H9 (cell line): ENCODE results near the gene MRPL27. TPM values are rescaled to one million over a fixed set of nuclear protein-coding genes. Genes with fewer than 3 reads are reported as not detected.

Experiments
- DNase-seq: peaks from one replicate; pipeline ENCODE4 v3.0.0-alpha.2; 2017
- H2AFZ ChIP-seq: one replicate; pipeline ENCODE4 v1.6.1; 2013; ENCODE audit warnings: mild to moderate bottlenecking, low read length, control low read depth, moderate library complexity
- H2AK5ac ChIP-seq: 2 replicates; pipeline ENCODE4 v1.6.1; 2013; ENCODE audit warnings: low read length, control low read depth, mixed read lengths; ENCODE audit not compliant: insufficient read length
- H2BK120ac ChIP-seq: one replicate; pipeline ENCODE4 v1.6.1; 2013; ENCODE audit warnings: low read depth, mild to moderate bottlenecking, low read length, control low read depth, inconsistent platforms; ENCODE audit not compliant: poor library complexity, severe bottlenecking
- H2BK12ac ChIP-seq: 2 replicates; pipeline ENCODE4 v1.6.1; 2013; ENCODE audit warnings: low read length, control low read depth, mixed read lengths, low read depth; ENCODE audit not compliant: insufficient read length
- H2BK15ac ChIP-seq: 2 replicates; pipeline ENCODE4 v1.6.1; 2013; ENCODE audit warnings: low read depth, low read length, control low read depth
- H2BK20ac ChIP-seq: one replicate; pipeline ENCODE4 v1.6.1; 2013; ENCODE audit warnings: low read depth, mild to moderate bottlenecking, low read length, control low read depth, inconsistent platforms; ENCODE audit not compliant: poor library complexity, severe bottlenecking
- H2BK5ac ChIP-seq: 2 replicates; pipeline ENCODE4 v1.6.1; 2013; ENCODE audit warnings: low read length, control low read depth, mixed read lengths; ENCODE audit not compliant: insufficient read length
- H3K14ac ChIP-seq: 2 replicates; pipeline ENCODE4 v1.6.1; 2013; ENCODE audit warnings: low read length, control low read depth; ENCODE audit not compliant: insufficient read depth
- H3K18ac ChIP-seq: 2 replicates; pipeline ENCODE4 v1.6.1; 2013; ENCODE audit warnings: low read depth, mild to moderate bottlenecking, mixed read lengths, low read length, control low read depth; ENCODE audit not compliant: insufficient read length
- H3K23ac ChIP-seq: 2 replicates; pipeline ENCODE4 v1.6.1; 2013; ENCODE audit warnings: low read length, control low read depth, mixed read lengths, low read depth; ENCODE audit not compliant: insufficient read length
- H3K23me2 ChIP-seq: 2 replicates; pipeline ENCODE4 v1.6.1; 2013; ENCODE audit warnings: low read depth, mild to moderate bottlenecking, mixed read lengths, low read length, control low read depth; ENCODE audit not compliant: insufficient read length, poor library complexity, severe bottlenecking
- H3K27ac ChIP-seq: 2 replicates; pipeline ENCODE4 v1.5.1; 2013; ENCODE audit warnings: low read length, control low read depth, mixed read lengths, low read depth; ENCODE audit not compliant: insufficient read length
- H3K27me3 ChIP-seq: 2 replicates; pipeline ENCODE4 v1.6.1; 2013; ENCODE audit warnings: low read length, control low read depth, inconsistent platforms; ENCODE audit not compliant: insufficient read depth
- H3K4ac ChIP-seq: 2 replicates; pipeline ENCODE4 v1.6.1; 2013; ENCODE audit warnings: low read depth, mild to moderate bottlenecking, control low read depth, inconsistent platforms, low read length, moderate library complexity
- H3K4me1 ChIP-seq: 2 replicates; pipeline ENCODE4 v1.6.1; 2013; ENCODE audit warnings: low read length, control low read depth, inconsistent platforms; ENCODE audit not compliant: insufficient read depth
- H3K4me2 ChIP-seq: 2 replicates; pipeline ENCODE4 v1.6.1; 2013; ENCODE audit warnings: low read length, control low read depth, mixed read lengths; ENCODE audit not compliant: insufficient read length, insufficient read depth
- H3K56ac ChIP-seq: 2 replicates; pipeline ENCODE4 v1.6.1; 2013; ENCODE audit warnings: low read depth, mild to moderate bottlenecking, mixed read lengths, low read length, control low read depth; ENCODE audit not compliant: insufficient read length
- H3K79me1 ChIP-seq: 2 replicates; pipeline ENCODE4 v1.6.1; 2013; ENCODE audit warnings: low read depth, mild to moderate bottlenecking, moderate library complexity, low read length, control low read depth, inconsistent platforms; ENCODE audit not compliant: insufficient read depth, poor library complexity, severe bottlenecking
- H3K79me2 ChIP-seq: 2 replicates; pipeline ENCODE4 v1.6.1; 2013; ENCODE audit warnings: low read length, control low read depth, inconsistent platforms; ENCODE audit not compliant: insufficient read depth
- H3K9ac ChIP-seq: 2 replicates; pipeline ENCODE4 v1.6.1; 2013; ENCODE audit warnings: low read length, control low read depth, mixed read lengths; ENCODE audit not compliant: insufficient read length; ENCODE audit errors: extremely low read depth
- H3K9me3 ChIP-seq: one replicate; pipeline ENCODE4 v1.6.1; 2013; ENCODE audit warnings: low read depth, low read length, inconsistent platforms; ENCODE audit not compliant: control insufficient read depth
- H3T11ph ChIP-seq: one replicate; pipeline ENCODE4 v1.6.1; 2013; ENCODE audit warnings: mild to moderate bottlenecking, low read length, control low read depth, inconsistent platforms
- H4K20me1 ChIP-seq: one replicate; pipeline ENCODE4 v1.6.1; 2013; ENCODE audit not compliant: control insufficient read depth, insufficient read length, insufficient read depth
- H4K5ac ChIP-seq: 2 replicates; pipeline ENCODE4 v1.6.1; 2013; ENCODE audit warnings: low read depth, mild to moderate bottlenecking, mixed read lengths, low read length, control low read depth; ENCODE audit not compliant: insufficient read length
- H4K8ac ChIP-seq: replicated peaks from 2 replicates; pipeline ENCODE4 v1.6.1; 2013; ENCODE audit warnings: low read length, control low read depth, mixed read lengths, low read depth; ENCODE audit not compliant: insufficient read length
- H4K91ac ChIP-seq: 2 replicates; pipeline ENCODE4 v1.6.1; 2013; ENCODE audit warnings: low read depth, mild to moderate bottlenecking, moderate library complexity, mixed read lengths, low read length, control low read depth; ENCODE audit not compliant: insufficient read length
- H3K27ac Mint-ChIP-seq, 3 experiments: 2 replicates in 2 of 3; 3 replicates in 1 of 3; pipeline ENCODE4 v1.8.0; 2020 to 2021; ENCODE audit warnings: mixed read lengths in 3 of 3, mild to moderate bottlenecking in 1 of 3, moderate library complexity in 1 of 3
- H3K27me3 Mint-ChIP-seq: 2 replicates; pipeline ENCODE4 v1.8.0; 2021; ENCODE audit warnings: low read depth, mild to moderate bottlenecking, moderate library complexity, mixed read lengths
- H3K36me3 Mint-ChIP-seq, 3 experiments: 2 replicates in 2 of 3; 3 replicates in 1 of 3; pipeline ENCODE4 v1.8.0; 2020 to 2021; ENCODE audit warnings: low read depth in 3 of 3, mixed read lengths in 3 of 3; ENCODE audit not compliant: insufficient read depth in 1 of 3
- H3K4me1 Mint-ChIP-seq, 2 experiments: 2 replicates each; pipeline ENCODE4 v1.8.0; 2020; ENCODE audit warnings: mixed read lengths in 2 of 2
- H3K4me3 Mint-ChIP-seq, 2 experiments: 2 replicates in 1 of 2; 3 replicates in 1 of 2; pipeline ENCODE4 v1.8.0; 2020 to 2021; ENCODE audit warnings: mild to moderate bottlenecking in 2 of 2, mixed read lengths in 2 of 2, moderate library complexity in 1 of 2
- H3K9me3 Mint-ChIP-seq, 2 experiments: 2 replicates in 1 of 2; 3 replicates in 1 of 2; pipeline ENCODE4 v1.8.0; 2020; ENCODE audit warnings: mild to moderate bottlenecking in 2 of 2, mixed read lengths in 2 of 2, moderate library complexity in 1 of 2
- WGBS: extraction: QIAGEN DNeasy Blood & Tissue Kit; methylation state at CpG from one replicate; pipeline ENCODE4 v1.1.7; 2013; ENCODE audit warnings: missing lambda C conversion rate, low lambda C conversion rate, mixed read lengths; ENCODE audit not compliant: insufficient read length; ENCODE audit errors: extremely low coverage; 5-methylcytosine and 5-hydroxymethylcytosine counted together
- total RNA-seq: library from RNA; stranded (reverse); gene quantifications from 2 replicates; pipeline ENCODE4 v1.2.1, GENCODE V29; 2021
- TF ChIP-seq, protein P1 (sequence below): fragments of 200-600 bp; sonication (generic); conservative IDR thresholded peaks from 3 replicates; pipeline ENCODE4 v1.8.0; 2021; ENCODE audit warnings: antibody characterized with exemption, mild to moderate bottlenecking

The MRPL27 gene
- total RNA-seq, 1 experiment from 2014 or later: 85.9 TPM

DNA sequence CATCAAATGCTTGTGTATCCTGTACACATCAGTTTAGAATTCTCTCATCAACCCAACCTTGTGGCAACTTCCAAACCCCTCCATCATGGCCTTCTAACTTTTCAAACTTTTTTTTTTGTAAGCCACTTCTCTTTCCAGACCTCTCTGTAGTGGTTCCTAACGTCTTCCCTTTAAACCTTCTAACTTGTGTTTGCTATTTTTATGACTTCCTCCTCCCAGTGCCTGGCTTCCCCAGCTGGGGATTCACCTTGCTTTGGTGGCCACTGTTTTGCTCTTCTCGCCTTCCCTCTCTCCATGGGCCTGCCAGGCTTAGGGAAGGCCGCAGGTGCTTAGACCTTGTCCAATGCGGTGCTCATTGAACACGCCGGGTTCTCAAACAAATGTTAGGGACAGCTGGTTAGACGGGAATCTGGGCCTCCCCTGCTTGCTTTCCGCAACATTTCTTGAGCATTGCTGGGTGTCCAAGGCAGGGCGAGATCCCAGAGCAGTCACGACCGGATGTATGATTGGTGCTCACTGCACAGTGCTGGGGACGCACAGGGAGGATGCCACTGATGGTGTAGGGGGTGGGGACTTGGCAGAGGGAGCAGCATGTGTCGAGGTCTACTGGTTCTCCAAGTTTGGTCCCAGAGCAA lies 28.1 kb downstream of the MRPL27 start:
- WGBS: no CpG with 5 or more reads among the region's 13 CpGs
- H4K91ac ChIP-seq: no peak overlapping the region
- no peak overlapping the region for H3K4ac ChIP-seq

More for the DNA sequence above, 28.1 kb downstream of the MRPL27 start:
- H3K27ac ChIP-seq: no peak overlapping the region
- H3K9ac ChIP-seq: no peak overlapping the region
- H3K18ac ChIP-seq: no peak overlapping the region
- H3K4me1 ChIP-seq: peaks cover 2% of the 10 kb centered on the region; the same call in 1 of the 2 replicates
- no peak overlapping the region for H2BK5ac ChIP-seq
- peaks cover 9% of the 10 kb centered on the region for H3K23me2 ChIP-seq
- no peak overlapping the region for H3K56ac ChIP-seq
- no peaks in the 10 kb centered on the region for H3K79me1 ChIP-seq
- H2AFZ ChIP-seq: no peak overlapping the region
- no peak overlapping the region for H2AK5ac ChIP-seq
- peaks cover 0 to 3% of the 10 kb centered on the region in 2 experiments; a peak in 2 of 5 replicates for H3K9me3 Mint-ChIP-seq
- peaks cover 21% of the 10 kb centered on the region for H3K27me3 Mint-ChIP-seq
- H3K23ac ChIP-seq: no peak overlapping the region
- no peak overlapping the region for H3T11ph ChIP-seq
- H2BK12ac ChIP-seq: no peak overlapping the region
- H4K8ac ChIP-seq: no peak overlapping the region
- no peak overlapping the region for H4K5ac ChIP-seq
- H3K4me1 Mint-ChIP-seq: peaks cover 27 to 30% of the 10 kb centered on the region in 2 experiments
- no peaks in the 10 kb centered on the region for H3K9me3 ChIP-seq
- H3K14ac ChIP-seq: no peak overlapping the region
- no peak overlapping the region for H2BK15ac ChIP-seq
- no peak overlapping the region for H2BK120ac ChIP-seq
- no peaks in the 10 kb centered on the region; a peak in 1 of 7 replicates for H3K36me3 Mint-ChIP-seq
- H3K4me2 ChIP-seq: peak overlapping the region; percentile 66
- peak; percentile 39 for DNase-seq
- no peak overlapping the region for H3K27ac Mint-ChIP-seq
- TF ChIP-seq, protein P1, sequence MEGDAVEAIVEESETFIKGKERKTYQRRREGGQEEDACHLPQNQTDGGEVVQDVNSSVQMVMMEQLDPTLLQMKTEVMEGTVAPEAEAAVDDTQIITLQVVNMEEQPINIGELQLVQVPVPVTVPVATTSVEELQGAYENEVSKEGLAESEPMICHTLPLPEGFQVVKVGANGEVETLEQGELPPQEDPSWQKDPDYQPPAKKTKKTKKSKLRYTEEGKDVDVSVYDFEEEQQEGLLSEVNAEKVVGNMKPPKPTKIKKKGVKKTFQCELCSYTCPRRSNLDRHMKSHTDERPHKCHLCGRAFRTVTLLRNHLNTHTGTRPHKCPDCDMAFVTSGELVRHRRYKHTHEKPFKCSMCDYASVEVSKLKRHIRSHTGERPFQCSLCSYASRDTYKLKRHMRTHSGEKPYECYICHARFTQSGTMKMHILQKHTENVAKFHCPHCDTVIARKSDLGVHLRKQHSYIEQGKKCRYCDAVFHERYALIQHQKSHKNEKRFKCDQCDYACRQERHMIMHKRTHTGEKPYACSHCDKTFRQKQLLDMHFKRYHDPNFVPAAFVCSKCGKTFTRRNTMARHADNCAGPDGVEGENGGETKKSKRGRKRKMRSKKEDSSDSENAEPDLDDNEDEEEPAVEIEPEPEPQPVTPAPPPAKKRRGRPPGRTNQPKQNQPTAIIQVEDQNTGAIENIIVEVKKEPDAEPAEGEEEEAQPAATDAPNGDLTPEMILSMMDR: no peak
- H3K27me3 ChIP-seq: no peaks in the 10 kb centered on the region; the same call in 1 of the 2 replicates
- no peaks in the 10 kb centered on the region for H3K79me2 ChIP-seq
- H4K20me1 ChIP-seq: no peaks in the 10 kb centered on the region
- H3K4me3 Mint-ChIP-seq: peak overlapping the region; percentile 73 to 84
- no peak overlapping the region for H2BK20ac ChIP-seq
